HepG2 (cell line): Measurements from ENCODE around the gene PCGF3. TPM values are rescaled to one million over a fixed set of nuclear protein-coding genes. Genes with fewer than 3 reads are reported as not detected.

Experiments used
- BHLHE40 ChIP-seq: IDR thresholded peaks from 2 replicates; pipeline ENCODE4 v1.6.1; 2011; ENCODE audit warnings: low read length, improper control_type of control experiment
- CSRNP2 ChIP-seq: sonication (generic); formaldehyde crosslinking; conservative IDR thresholded peaks from 2 replicates; pipeline ENCODE4 v1.8.0; 2022; ENCODE audit warnings: low read depth, missing genetic modification reagents
- DNMT3B ChIP-seq: conservative IDR thresholded peaks from 2 replicates; pipeline ENCODE4 v1.6.1; 2016; ENCODE audit warnings: missing biosample characterization, control low read depth
- E2F1 ChIP-seq: sonication (generic); formaldehyde crosslinking; IDR thresholded peaks from 2 replicates; pipeline ENCODE4 v1.5.0; 2020; ENCODE audit warnings: missing genetic modification reagents
- MAFG ChIP-seq: sonication (generic); formaldehyde crosslinking; IDR thresholded peaks from 2 replicates; pipeline ENCODE4 v1.5.1; 2020; ENCODE audit warnings: mild to moderate bottlenecking, missing genetic modification reagents
- NFYC ChIP-seq: IDR thresholded peaks from 2 replicates; pipeline ENCODE4 v1.6.1; 2016; ENCODE audit warnings: missing genetic modification reagents, missing compliant biosample characterization
- NR2F1 ChIP-seq, 2 experiments: fragments of 450-650 bp in 1 of 2; formaldehyde crosslinking in 1 of 2; IDR thresholded peaks; 2 replicates each; pipeline versions ENCODE4 v1.5.0 to v1.6.1; 2016 to 2020; ENCODE audit warnings: mild to moderate bottlenecking in 1 of 2, missing compliant biosample characterization in 1 of 2, missing genetic modification reagents in 1 of 2, moderate library complexity in 1 of 2
- RFX3 ChIP-seq: IDR thresholded peaks from 2 replicates; pipeline ENCODE4 v1.6.1; 2016; ENCODE audit warnings: missing biosample characterization, missing genetic modification reagents
- SP140L ChIP-seq: sonication (generic); formaldehyde crosslinking; IDR thresholded peaks from 2 replicates; pipeline ENCODE4 v1.4.0; 2020; ENCODE audit warnings: missing genetic modification reagents, borderline replicate concordance
- ZBTB1 ChIP-seq: sonication (generic); formaldehyde crosslinking; IDR thresholded peaks from 2 replicates; pipeline ENCODE4 v1.4.0; 2020; ENCODE audit warnings: missing genetic modification reagents, borderline replicate concordance
- ZBTB10 ChIP-seq: sonication (generic); formaldehyde crosslinking; IDR thresholded peaks from 2 replicates; pipeline ENCODE4 v1.4.0; 2020; ENCODE audit warnings: missing genetic modification reagents, borderline replicate concordance
- ZNF275 ChIP-seq: sonication (generic); formaldehyde crosslinking; IDR thresholded peaks from 2 replicates; pipeline ENCODE4 v1.8.0; 2022; ENCODE audit warnings: missing genetic modification reagents, mild to moderate bottlenecking, inconsistent platforms, borderline replicate concordance
- ZNF280B ChIP-seq: sonication (generic); formaldehyde crosslinking; IDR thresholded peaks from 2 replicates; pipeline ENCODE4 v1.5.0; 2020; ENCODE audit warnings: missing genetic modification reagents, mild to moderate bottlenecking, borderline replicate concordance
- ZNF468 ChIP-seq: sonication (generic); formaldehyde crosslinking; IDR thresholded peaks from 2 replicates; pipeline ENCODE4 v1.8.0; 2022; ENCODE audit warnings: mild to moderate bottlenecking, moderate library complexity, missing genetic modification reagents
- ZNF563 ChIP-seq: sonication (generic); formaldehyde crosslinking; IDR thresholded peaks from 2 replicates; pipeline ENCODE4 v1.8.0; 2022; ENCODE audit warnings: mild to moderate bottlenecking, moderate library complexity, missing genetic modification reagents
- ZNF589 ChIP-seq: sonication (generic); formaldehyde crosslinking; conservative IDR thresholded peaks from 2 replicates; pipeline ENCODE4 v1.8.0; 2022; ENCODE audit warnings: mild to moderate bottlenecking, moderate library complexity, missing genetic modification reagents
- ZNF800 ChIP-seq: sonication (generic); formaldehyde crosslinking; IDR thresholded peaks from 2 replicates; pipeline ENCODE4 v1.4.0; 2020; ENCODE audit warnings: missing genetic modification reagents
- polyA plus RNA-seq, 8 experiments: library from polyadenylated mRNA; depleted of rRNA in 3 of 8; stranded (reverse) in 7 of 8; unstranded in 1 of 8; fragments of >200 nt; fragmentation: Illumina TruSeq in 4 of 8; extraction: Trizol in 4 of 8; gene quantifications; 2 replicates each; pipeline versions ENCODE4 v1.2.1 to v1.2.3, GENCODE V29; 2011 to 2016; ENCODE audit warnings: low read depth in 4 of 8, missing spikeins in 1 of 8, mixed read lengths in 1 of 8; ENCODE audit not compliant: insufficient read depth in 1 of 8
- total RNA-seq, 5 experiments: library from RNA; depleted of rRNA; stranded (reverse); fragments of >200 nt; fragmentation: Illumina TruSeq; extraction: Trizol; gene quantifications; 2 replicates each; pipeline ENCODE4 v1.2.3, GENCODE V29; 2016; ENCODE audit warnings: low read depth in 1 of 5

The PCGF3 gene
- total and polyA plus RNA-seq, 2 of the 13 experiments (the other 11 are each of a cell fraction or from before 2014, with no cell fraction given), result 28.6 to 66.2 TPM

GRCh38 chr4:683982-684622, 21.5 kb upstream of the PCGF3 start (continued):
- TF ChIP-seq ZNF468 (CRISPR knock-in tag), result no peak
- TF ChIP-seq ZBTB10, result no peak
- 0 out of 2 replicates have a peak, but pooled peaks have one; percentile 53 for TF ChIP-seq DNMT3B (CRISPR knock-in tag)
- TF ChIP-seq ZNF589 (CRISPR knock-in tag), result no peak
- TF ChIP-seq ZNF280B (CRISPR knock-in tag), result no peak; the same call in 1 of the 2 replicates
- no peak for TF ChIP-seq E2F1 (CRISPR knock-in tag)
- TF ChIP-seq ZNF275, result no peak; the same call in 1 of the 2 replicates
- peak; percentile 6; the same call in 1 of the 2 replicates for TF ChIP-seq BHLHE40
- TF ChIP-seq ZNF563 (CRISPR knock-in tag), result no peak
- TF ChIP-seq NR2F1 (CRISPR knock-in tag; IDR thresholded peaks at IDR 0.05), result no peak
- TF ChIP-seq NFYC, result no peak
- TF ChIP-seq ZNF800 (CRISPR knock-in tag), result no peak
- TF ChIP-seq MAFG (CRISPR knock-in tag), result no peak
- no peak for TF ChIP-seq RFX3
- TF ChIP-seq CSRNP2 (CRISPR knock-in tag), result no peak
- 0 out of 2 replicates have a peak, but pooled peaks have one; percentile 18 for TF ChIP-seq ZBTB1
- no peak for TF ChIP-seq SP140L (CRISPR knock-in tag)
